ENCODE data around the gene CSE1L.
"Not testable (repeated sequence)": the region's sequence is repeated elsewhere in the genome, so short reads cannot be mapped to it uniquely, and the experiment has no call there.

The CSE1L gene

GRCh38 chr20:49134797-49135196, 88.7 kb downstream of the CSE1L start:
- not testable (repeated sequence) for DNase-seq

DNA sequence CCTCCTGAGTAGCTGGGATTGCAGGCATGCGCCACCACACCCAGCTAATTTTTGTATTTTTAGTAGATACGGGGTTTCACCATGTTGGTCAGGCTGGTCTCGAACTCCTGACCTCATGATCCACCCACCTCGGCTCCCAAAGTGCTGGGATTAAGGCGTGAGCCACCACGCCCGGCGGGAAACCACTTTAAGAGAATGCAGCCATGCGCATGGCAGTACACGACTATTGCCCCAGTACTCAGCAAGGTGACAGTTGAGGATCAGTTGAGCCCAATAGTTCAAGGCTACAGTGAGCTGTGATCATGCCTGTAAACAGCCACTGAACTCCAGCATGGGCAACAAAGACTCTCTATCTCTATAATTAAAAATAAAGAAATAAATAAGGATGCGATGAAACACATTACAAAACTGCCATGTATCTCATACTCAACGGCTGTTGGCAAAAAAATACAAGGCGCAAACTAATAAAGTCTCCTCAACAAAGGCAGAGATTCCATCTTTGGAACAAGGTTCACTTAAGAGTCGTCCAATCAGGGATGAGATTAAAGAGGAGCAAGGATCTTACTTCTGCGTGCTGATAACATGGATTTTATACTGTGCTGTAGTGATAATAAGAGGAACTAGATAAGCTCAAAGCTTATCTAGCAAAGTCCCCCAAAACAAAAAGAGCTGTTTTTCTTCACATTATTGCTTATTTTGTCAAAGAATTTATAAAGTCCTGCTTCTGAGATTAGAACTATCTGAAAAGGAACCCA, 90.9 kb downstream of the CSE1L start:
- no peak for DNase-seq

- no peak for DNase-seq
Measured at GRCh38 chr20:49138431-49138830, 92.3 kb downstream of the CSE1L start.

- DNase-seq: no peak
Measured at GRCh38 chr20:49140411-49140810, 94.3 kb downstream of the CSE1L start.

- DNase-seq: no peak
Measured at GRCh38 chr20:49140834-49141233, 94.7 kb downstream of the CSE1L start.
